Kidney tubule cell (primary cell): Measurements from ENCODE around the gene RPL18A.

ENCODE experiments used
- DNase-seq: peaks from one replicate; pipeline ENCODE4 v3.0.0-alpha.2; 2018; ENCODE audit warnings: low spot score

The RPL18A gene

GRCh38 chr19:17910791-17911360, 51.2 kb downstream of the RPL18A start:
- DNase-seq = no peak
